Adrenal gland (tissue), 5 donors: ENCODE measurements around the gene PEX16.

ENCODE experiments used
- POLR2A ChIP-seq, 2 donors: fragments of 450-650 bp; IDR thresholded peaks; one replicate each; pipeline ENCODE4 v1.6.1; 2017; ENCODE audit warnings: antibody characterized with exemption in 2 of 2, mild to moderate bottlenecking in 2 of 2, moderate library complexity in 1 of 2
- TF ChIP-seq, protein P1 (sequence below), 6 experiments: fragments of 450-650 bp in 4 of 6; fragments of 200-600 bp in 2 of 6; sonication (generic) in 1 of 6; IDR thresholded peaks; 1 replicate in 5 of 6; 2 replicates in 1 of 6; pipeline versions ENCODE4 v1.5.1 to v1.8.0; 2016 to 2021; ENCODE audit warnings: antibody characterized with exemption in 6 of 6, mild to moderate bottlenecking in 2 of 6, moderate library complexity in 1 of 6
- donor health status: DM: no; HTN: no; CAD: no.

DNA sequence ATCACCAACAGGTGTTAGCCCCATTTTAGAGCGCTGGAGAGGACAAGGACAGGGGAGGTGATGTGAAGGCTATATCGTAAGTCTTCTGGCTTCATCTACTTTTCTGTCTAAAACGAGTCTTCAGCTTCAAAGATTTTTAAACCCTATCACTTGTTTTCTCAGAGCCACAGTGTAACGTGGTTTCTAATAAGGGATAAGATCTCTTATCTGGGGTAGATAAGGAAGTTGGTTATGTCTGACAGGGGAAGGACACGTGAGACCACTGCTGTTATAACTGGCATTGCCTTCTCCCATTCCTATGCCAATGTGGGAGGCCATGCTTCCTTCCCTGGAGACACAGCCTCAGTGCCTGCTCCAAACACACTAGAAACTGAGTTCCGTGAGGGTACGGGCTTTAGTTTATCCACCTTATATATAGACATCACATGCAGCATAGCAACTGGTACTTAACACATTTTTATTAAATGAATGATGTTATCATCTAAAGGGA lies 44.1 kb upstream of the PEX16 start:
- TF ChIP-seq, protein P1, sequence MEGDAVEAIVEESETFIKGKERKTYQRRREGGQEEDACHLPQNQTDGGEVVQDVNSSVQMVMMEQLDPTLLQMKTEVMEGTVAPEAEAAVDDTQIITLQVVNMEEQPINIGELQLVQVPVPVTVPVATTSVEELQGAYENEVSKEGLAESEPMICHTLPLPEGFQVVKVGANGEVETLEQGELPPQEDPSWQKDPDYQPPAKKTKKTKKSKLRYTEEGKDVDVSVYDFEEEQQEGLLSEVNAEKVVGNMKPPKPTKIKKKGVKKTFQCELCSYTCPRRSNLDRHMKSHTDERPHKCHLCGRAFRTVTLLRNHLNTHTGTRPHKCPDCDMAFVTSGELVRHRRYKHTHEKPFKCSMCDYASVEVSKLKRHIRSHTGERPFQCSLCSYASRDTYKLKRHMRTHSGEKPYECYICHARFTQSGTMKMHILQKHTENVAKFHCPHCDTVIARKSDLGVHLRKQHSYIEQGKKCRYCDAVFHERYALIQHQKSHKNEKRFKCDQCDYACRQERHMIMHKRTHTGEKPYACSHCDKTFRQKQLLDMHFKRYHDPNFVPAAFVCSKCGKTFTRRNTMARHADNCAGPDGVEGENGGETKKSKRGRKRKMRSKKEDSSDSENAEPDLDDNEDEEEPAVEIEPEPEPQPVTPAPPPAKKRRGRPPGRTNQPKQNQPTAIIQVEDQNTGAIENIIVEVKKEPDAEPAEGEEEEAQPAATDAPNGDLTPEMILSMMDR (IDR thresholded peaks at IDR 0.05): no peak
- peak in 1 of 2 donors; percentile 9 for TF ChIP-seq POLR2A (IDR thresholded peaks at IDR 0.05)
